ENCODE results near the gene SLC15A3.

Gene SLC15A3

DNA sequence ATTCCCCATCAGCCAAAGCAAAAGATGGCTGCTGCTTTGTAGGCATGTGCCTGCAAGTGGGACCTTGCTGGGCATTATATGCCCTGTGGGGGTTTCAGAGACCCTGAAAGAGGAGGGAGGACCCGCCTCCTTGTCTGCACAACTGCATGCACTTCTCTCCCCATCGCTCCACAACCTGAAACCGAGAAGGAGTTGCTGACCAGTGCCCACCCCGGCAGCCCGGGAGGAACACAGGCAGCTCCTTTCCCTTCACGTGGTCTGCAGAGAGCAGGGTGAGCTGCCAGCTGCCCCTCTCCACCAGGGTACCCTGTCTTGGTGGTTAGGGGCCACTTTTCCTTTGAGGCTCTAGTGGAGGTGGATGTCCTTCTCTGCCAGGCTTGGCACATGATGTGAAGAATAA is 29.1 kb downstream of the SLC15A3 start:
- TF ChIP-seq TAF1 (IDR thresholded peaks at IDR 0.05; ENCODE audit: borderline replicate concordance, insufficient read depth, low read length) (no peak), FOXP2 (optimal IDR thresholded peaks at IDR 0.05; ENCODE audit: borderline replicate concordance, extremely low read depth, extremely low read length, insufficient read depth) (no peak), SIN3A (IDR thresholded peaks at IDR 0.05; ENCODE audit: borderline replicate concordance, insufficient read depth, low read length) (no peak), POLR2AphosphoS5 (IDR thresholded peaks at IDR 0.05; ENCODE audit: low read depth, low read length) (no peak)
- TF ChIP-seq, protein P1, sequence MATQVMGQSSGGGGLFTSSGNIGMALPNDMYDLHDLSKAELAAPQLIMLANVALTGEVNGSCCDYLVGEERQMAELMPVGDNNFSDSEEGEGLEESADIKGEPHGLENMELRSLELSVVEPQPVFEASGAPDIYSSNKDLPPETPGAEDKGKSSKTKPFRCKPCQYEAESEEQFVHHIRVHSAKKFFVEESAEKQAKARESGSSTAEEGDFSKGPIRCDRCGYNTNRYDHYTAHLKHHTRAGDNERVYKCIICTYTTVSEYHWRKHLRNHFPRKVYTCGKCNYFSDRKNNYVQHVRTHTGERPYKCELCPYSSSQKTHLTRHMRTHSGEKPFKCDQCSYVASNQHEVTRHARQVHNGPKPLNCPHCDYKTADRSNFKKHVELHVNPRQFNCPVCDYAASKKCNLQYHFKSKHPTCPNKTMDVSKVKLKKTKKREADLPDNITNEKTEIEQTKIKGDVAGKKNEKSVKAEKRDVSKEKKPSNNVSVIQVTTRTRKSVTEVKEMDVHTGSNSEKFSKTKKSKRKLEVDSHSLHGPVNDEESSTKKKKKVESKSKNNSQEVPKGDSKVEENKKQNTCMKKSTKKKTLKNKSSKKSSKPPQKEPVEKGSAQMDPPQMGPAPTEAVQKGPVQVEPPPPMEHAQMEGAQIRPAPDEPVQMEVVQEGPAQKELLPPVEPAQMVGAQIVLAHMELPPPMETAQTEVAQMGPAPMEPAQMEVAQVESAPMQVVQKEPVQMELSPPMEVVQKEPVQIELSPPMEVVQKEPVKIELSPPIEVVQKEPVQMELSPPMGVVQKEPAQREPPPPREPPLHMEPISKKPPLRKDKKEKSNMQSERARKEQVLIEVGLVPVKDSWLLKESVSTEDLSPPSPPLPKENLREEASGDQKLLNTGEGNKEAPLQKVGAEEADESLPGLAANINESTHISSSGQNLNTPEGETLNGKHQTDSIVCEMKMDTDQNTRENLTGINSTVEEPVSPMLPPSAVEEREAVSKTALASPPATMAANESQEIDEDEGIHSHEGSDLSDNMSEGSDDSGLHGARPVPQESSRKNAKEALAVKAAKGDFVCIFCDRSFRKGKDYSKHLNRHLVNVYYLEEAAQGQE (IDR thresholded peaks at IDR 0.05; ENCODE audit: insufficient read depth in 1 of 2, low read depth in 2 of 2, low read length in 2 of 2): no peak

DNA sequence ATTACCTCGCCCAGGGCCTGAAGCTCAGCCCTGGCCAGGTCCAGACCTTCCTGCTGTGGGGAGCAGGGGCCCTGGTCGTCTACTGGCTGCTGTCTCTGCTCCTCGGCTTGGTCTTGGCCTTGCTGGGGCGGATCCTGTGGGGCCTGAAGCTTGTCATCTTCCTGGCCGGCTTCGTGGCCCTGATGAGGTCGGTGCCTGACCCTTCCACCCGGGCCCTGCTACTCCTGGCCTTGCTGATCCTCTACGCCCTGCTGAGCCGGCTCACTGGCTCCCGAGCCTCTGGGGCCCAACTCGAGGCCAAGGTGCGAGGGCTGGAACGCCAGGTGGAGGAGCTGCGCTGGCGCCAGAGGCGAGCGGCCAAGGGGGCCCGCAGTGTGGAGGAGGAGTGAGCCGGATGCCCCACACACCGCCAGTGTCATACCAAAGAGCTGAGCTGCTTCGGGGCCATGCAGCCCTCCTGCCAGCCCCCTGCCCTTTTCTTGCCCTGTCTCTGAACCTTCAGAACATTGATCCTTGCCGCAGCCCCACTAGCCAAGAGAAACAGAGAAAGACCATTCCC is 30.1 kb downstream of the SLC15A3 start:
- TF ChIP-seq FOXP2 (optimal IDR thresholded peaks at IDR 0.05; ENCODE audit: borderline replicate concordance, extremely low read depth, extremely low read length, insufficient read depth) (no peak), SIN3A (IDR thresholded peaks at IDR 0.05; ENCODE audit: borderline replicate concordance, insufficient read depth, low read length) (no peak), POLR2AphosphoS5 (IDR thresholded peaks at IDR 0.05; ENCODE audit: low read depth, low read length) (no peak)
- TF ChIP-seq, protein P1 (IDR thresholded peaks at IDR 0.05; ENCODE audit: insufficient read depth in 1 of 2, low read depth in 2 of 2, low read length in 2 of 2): no peak

DNA sequence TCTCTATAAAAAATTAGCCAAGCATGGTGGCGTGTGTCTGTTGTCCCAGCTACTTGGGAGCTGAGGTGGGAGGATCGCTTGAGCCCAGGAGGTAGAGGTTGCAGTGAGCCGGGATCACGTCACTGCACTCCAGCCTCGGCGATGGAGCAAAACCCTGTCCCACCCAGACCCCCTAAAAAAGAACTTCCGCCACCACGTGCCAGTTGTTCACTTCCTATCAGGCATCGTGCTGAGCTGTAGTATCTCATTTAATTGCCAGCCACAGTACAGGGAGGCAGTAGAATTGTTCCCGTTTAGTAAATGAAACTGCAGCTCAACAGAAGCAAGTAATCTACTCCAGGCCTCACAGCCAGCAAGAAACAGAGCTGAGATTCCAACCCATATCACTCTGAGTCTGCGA is 30.7 kb downstream of the SLC15A3 start:
- TF ChIP-seq TAF1 (IDR thresholded peaks at IDR 0.05; ENCODE audit: borderline replicate concordance, insufficient read depth, low read length) (no peak), POLR2AphosphoS5 (IDR thresholded peaks at IDR 0.05; ENCODE audit: low read depth, low read length) (no peak), FOXP2 (optimal IDR thresholded peaks at IDR 0.05; ENCODE audit: borderline replicate concordance, extremely low read depth, extremely low read length, insufficient read depth) (no peak), SIN3A (IDR thresholded peaks at IDR 0.05; ENCODE audit: borderline replicate concordance, insufficient read depth, low read length) (no peak)
- TF ChIP-seq, protein P1 (IDR thresholded peaks at IDR 0.05; ENCODE audit: insufficient read depth in 1 of 2, low read depth in 2 of 2, low read length in 2 of 2): no peak

DNA sequence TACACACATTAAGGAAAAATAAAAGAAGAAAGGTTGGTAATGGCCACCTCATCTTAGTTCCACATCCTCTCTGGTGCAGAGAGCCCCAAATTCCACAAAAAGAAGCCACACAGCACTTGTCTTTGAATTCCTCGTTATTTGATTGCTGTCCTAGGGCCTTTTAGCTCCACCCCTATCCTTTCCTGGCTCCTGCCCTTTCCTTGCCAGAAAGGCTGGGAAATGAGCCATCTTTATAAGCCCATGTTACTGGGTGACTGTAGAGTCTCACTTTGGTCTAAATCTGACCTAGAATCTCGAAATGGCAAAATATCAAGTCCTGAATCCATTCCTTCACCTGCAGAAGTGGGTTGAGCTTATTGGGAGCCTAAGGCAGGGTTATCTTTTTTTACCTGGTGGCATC is 32.0 kb downstream of the SLC15A3 start:
- TF ChIP-seq TAF1 (IDR thresholded peaks at IDR 0.05; ENCODE audit: borderline replicate concordance, insufficient read depth, low read length) (no peak), POLR2AphosphoS5 (IDR thresholded peaks at IDR 0.05; ENCODE audit: low read depth, low read length) (no peak), SIN3A (IDR thresholded peaks at IDR 0.05; ENCODE audit: borderline replicate concordance, insufficient read depth, low read length) (no peak), FOXP2 (optimal IDR thresholded peaks at IDR 0.05; ENCODE audit: borderline replicate concordance, extremely low read depth, extremely low read length, insufficient read depth) (no peak)
- TF ChIP-seq, protein P1 (IDR thresholded peaks at IDR 0.05; ENCODE audit: insufficient read depth in 1 of 2, low read depth in 2 of 2, low read length in 2 of 2): no peak

DNA sequence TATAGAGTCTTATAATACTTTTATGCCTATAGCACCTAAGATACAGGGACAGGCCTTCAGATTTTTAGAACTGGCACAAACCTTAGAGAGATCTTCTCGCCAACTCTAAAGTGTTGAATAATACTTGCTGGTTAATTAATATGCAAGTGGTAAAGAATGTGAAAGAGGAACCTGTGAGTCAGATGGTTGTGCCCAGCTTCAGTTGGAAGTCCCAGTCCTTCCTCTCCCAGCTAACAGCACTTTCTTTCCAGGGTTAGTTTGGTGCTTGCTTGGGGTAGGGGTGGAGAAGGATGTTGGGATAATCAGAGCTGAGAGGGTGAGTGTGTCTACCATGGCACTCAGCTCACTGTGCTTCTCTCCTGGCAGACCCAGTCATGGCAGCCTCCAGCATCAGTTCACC is 32.7 kb downstream of the SLC15A3 start:
- TF ChIP-seq SIN3A (IDR thresholded peaks at IDR 0.05; ENCODE audit: borderline replicate concordance, insufficient read depth, low read length) (no peak), POLR2AphosphoS5 (IDR thresholded peaks at IDR 0.05; ENCODE audit: low read depth, low read length) (no peak), TAF1 (IDR thresholded peaks at IDR 0.05; ENCODE audit: borderline replicate concordance, insufficient read depth, low read length) (no peak), FOXP2 (optimal IDR thresholded peaks at IDR 0.05; ENCODE audit: borderline replicate concordance, extremely low read depth, extremely low read length, insufficient read depth) (no peak)
- TF ChIP-seq, protein P1 (IDR thresholded peaks at IDR 0.05; ENCODE audit: insufficient read depth in 1 of 2, low read depth in 2 of 2, low read length in 2 of 2): no peak

Data from PFSK-1 (cell line).